SJSA1 (cell line): ENCODE data around the gene RAB40C. TPM values are rescaled to one million over a fixed set of nuclear protein-coding genes. Genes with fewer than 3 reads are reported as not detected.

ENCODE experiments used
- DNase-seq, 2 experiments: peaks; one replicate each; pipeline ENCODE4 v3.0.0-alpha.2; 2015 to 2020; ENCODE audit warnings: low spot score in 2 of 2, low read depth in 1 of 2
- H3K27ac ChIP-seq: fragments of 250-450 bp; sonication (Bioruptor Pico); 2 replicates; pipeline ENCODE4 v1.5.1; 2020; ENCODE audit warnings: mild to moderate bottlenecking, moderate library complexity
- H3K27me3 ChIP-seq: fragments of 250-450 bp; sonication (Bioruptor Pico); replicated peaks from 2 replicates; pipeline ENCODE4 v1.5.1; 2020; ENCODE audit warnings: mild to moderate bottlenecking, moderate library complexity
- H3K36me3 ChIP-seq: fragments of 250-450 bp; sonication (Bioruptor Pico); 2 replicates; pipeline ENCODE4 v1.5.1; 2020; ENCODE audit warnings: mild to moderate bottlenecking
- H3K4me1 ChIP-seq: fragments of 250-450 bp; sonication (Bioruptor Pico); replicated peaks from 2 replicates; pipeline ENCODE4 v1.6.1; 2021; ENCODE audit warnings: mild to moderate bottlenecking
- H3K4me3 ChIP-seq: fragments of 250-450 bp; sonication (Bioruptor Pico); 2 replicates; pipeline ENCODE4 v1.5.1; 2020; ENCODE audit warnings: mild to moderate bottlenecking
- H3K9me3 ChIP-seq: fragments of 250-450 bp; sonication (Bioruptor Pico); replicated peaks from 2 replicates; pipeline ENCODE4 v1.5.1; 2020; ENCODE audit warnings: mild to moderate bottlenecking
- total RNA-seq: library from RNA; depleted of rRNA; stranded (reverse); fragments of >200 nt; shearing (Covaris generic); gene quantifications from 2 replicates; pipeline ENCODE4 v1.2.3, GENCODE V29; 2014

RAB40C gene
- total RNA-seq, 1 experiment from 2014 or later = 17.8 TPM

GRCh38 chr16:555528-556473 lies 34.1 kb upstream of the RAB40C start:
- H3K36me3 ChIP-seq = peaks cover 20% of the 10 kb centered on the region
- no peaks in the 10 kb centered on the region for H3K4me1 ChIP-seq
- no peak overlapping the region for H3K4me3 ChIP-seq
- no peak overlapping the region for H3K27ac ChIP-seq
- H3K9me3 ChIP-seq = no peaks in the 10 kb centered on the region
- H3K27me3 ChIP-seq = peaks cover 22% of the 10 kb centered on the region
- no peak for DNase-seq

- H3K4me3 ChIP-seq = no peak overlapping the region
- DNase-seq = no peak
These were observed 33.2 kb upstream of the RAB40C start for GRCh38 chr16:556474-557173.

GRCh38 chr16:557463-558297 lies 32.2 kb upstream of the RAB40C start:
- no peaks in the 10 kb centered on the region for H3K4me1 ChIP-seq
- H3K27me3 ChIP-seq = peaks cover 39% of the 10 kb centered on the region
- no peak overlapping the region for H3K27ac ChIP-seq
- no peak overlapping the region for H3K4me3 ChIP-seq
- DNase-seq = no peak
- 0 out of 2 replicates have a peak, but pooled peaks cover 7% of the 10 kb centered on the region for H3K36me3 ChIP-seq
- no peaks in the 10 kb centered on the region for H3K9me3 ChIP-seq

More at GRCh38 chr16:556474-557173, 33.2 kb upstream of the RAB40C start:
- Histone ChIP-seq H3K27ac (no peak overlapping the region), H3K36me3 (peaks cover 15% of the 10 kb centered on the region), H3K9me3 (no peaks in the 10 kb centered on the region), H3K27me3 (peaks cover 31% of the 10 kb centered on the region), H3K4me1 (no peaks in the 10 kb centered on the region)

- no peak for DNase-seq
- H3K4me1 ChIP-seq = no peaks in the 10 kb centered on the region
- H3K27ac ChIP-seq = no peak overlapping the region
- H3K4me3 ChIP-seq = no peak overlapping the region
- 0 out of 2 replicates have a peak, but pooled peaks cover 5% of the 10 kb centered on the region for H3K36me3 ChIP-seq
- peaks cover 40% of the 10 kb centered on the region for H3K27me3 ChIP-seq
- H3K9me3 ChIP-seq = no peaks in the 10 kb centered on the region
These were observed 31.4 kb upstream of the RAB40C start for GRCh38 chr16:558298-559020.

- Histone ChIP-seq H3K9me3 (no peaks in the 10 kb centered on the region), H3K4me1 (no peaks in the 10 kb centered on the region), H3K27me3 (peaks cover 40% of the 10 kb centered on the region), H3K4me3 (no peak overlapping the region), H3K36me3 (0 out of 2 replicates have a peak, but pooled peaks cover 5% of the 10 kb centered on the region), H3K27ac (no peak overlapping the region)
- no peak for DNase-seq
These were observed 30.9 kb upstream of the RAB40C start for GRCh38 chr16:559021-559380.

- no peak overlapping the region for H3K27ac ChIP-seq
- 0 out of 2 replicates have a peak, but pooled peaks cover 5% of the 10 kb centered on the region for H3K36me3 ChIP-seq
- H3K9me3 ChIP-seq = no peaks in the 10 kb centered on the region
- peaks cover 40% of the 10 kb centered on the region for H3K27me3 ChIP-seq
- no peak overlapping the region for H3K4me3 ChIP-seq
- H3K4me1 ChIP-seq = no peaks in the 10 kb centered on the region
- no peak for DNase-seq
These were observed 30.3 kb upstream of the RAB40C start for GRCh38 chr16:559411-560203.

- peaks cover 40% of the 10 kb centered on the region for H3K27me3 ChIP-seq
- no peak within 1 kb of the TSS for H3K4me3 ChIP-seq
- DNase-seq = no peak
- H3K9me3 ChIP-seq = no peaks in the 10 kb centered on the region
- no peaks in the 10 kb centered on the region for H3K36me3 ChIP-seq
- H3K27ac ChIP-seq = no peak within 1 kb of the TSS
- no peaks in the 10 kb centered on the region for H3K4me1 ChIP-seq
These were observed 29.6 kb upstream of the RAB40C start, which contains the start of gene PRR35 for GRCh38 chr16:560204-560700. PRR35 (plus strand) TSS chr16:560394; CDS start chr16:563295, 2,901 bp downstream.

GRCh38 chr16:560701-561412 lies 29.0 kb upstream of the RAB40C start:
- Histone ChIP-seq H3K36me3 (no peaks in the 10 kb centered on the region), H3K4me1 (no peaks in the 10 kb centered on the region), H3K4me3 (no peak overlapping the region), H3K9me3 (no peaks in the 10 kb centered on the region), H3K27ac (no peak overlapping the region), H3K27me3 (peaks cover 40% of the 10 kb centered on the region)
- no peak for DNase-seq

GRCh38 chr16:561413-561794 lies 28.5 kb upstream of the RAB40C start:
- no peak overlapping the region for H3K27ac ChIP-seq
- H3K36me3 ChIP-seq = no peaks in the 10 kb centered on the region
- H3K27me3 ChIP-seq = peaks cover 40% of the 10 kb centered on the region
- H3K4me3 ChIP-seq = no peak overlapping the region
- no peaks in the 10 kb centered on the region for H3K9me3 ChIP-seq
- DNase-seq = no peak
- no peaks in the 10 kb centered on the region for H3K4me1 ChIP-seq

- Histone ChIP-seq H3K27ac (no peak overlapping the region), H3K4me3 (no peak overlapping the region), H3K27me3 (peaks cover 40% of the 10 kb centered on the region), H3K36me3 (no peaks in the 10 kb centered on the region), H3K4me1 (no peaks in the 10 kb centered on the region; the same call in 1 of the 2 replicates), H3K9me3 (no peaks in the 10 kb centered on the region)
- no peak for DNase-seq
These were observed 27.6 kb upstream of the RAB40C start for GRCh38 chr16:561957-562938.

GRCh38 chr16:563072-563644 lies 26.7 kb upstream of the RAB40C start:
- H3K27ac ChIP-seq = no peak overlapping the region
- H3K4me1 ChIP-seq = no peaks in the 10 kb centered on the region; the same call in 1 of the 2 replicates
- H3K27me3 ChIP-seq = peaks cover 37% of the 10 kb centered on the region
- H3K4me3 ChIP-seq = no peak overlapping the region
- no peaks in the 10 kb centered on the region for H3K36me3 ChIP-seq
- no peak for DNase-seq
- no peaks in the 10 kb centered on the region for H3K9me3 ChIP-seq
